Liver (tissue), 9 donors: ENCODE measurements around the gene CCR2. TPM values are rescaled to one million over a fixed set of nuclear protein-coding genes. Genes with fewer than 3 reads are reported as not detected.

Experiments
- DNase-seq: peaks from one replicate; pipeline ENCODE4 v3.0.0-alpha.2; 2017; ENCODE audit warnings: low spot score
- H3K27ac ChIP-seq, 2 donors: one replicate each; pipeline ENCODE4 v1.7.0; 2013; ENCODE audit warnings: inconsistent platforms in 2 of 2, low read length in 2 of 2, control low read depth in 1 of 2, low read depth in 1 of 2, mild to moderate bottlenecking in 1 of 2
- H3K27me3 ChIP-seq, 4 donors: one replicate each; pipeline versions ENCODE4 v1.6.1 to v1.7.0; 2013; ENCODE audit warnings: low read length in 3 of 4, inconsistent platforms in 1 of 4, mild to moderate bottlenecking in 1 of 4, moderate library complexity in 1 of 4; ENCODE audit not compliant: control insufficient read depth in 4 of 4, insufficient read depth in 4 of 4
- H3K36me3 ChIP-seq, 4 donors: one replicate each; pipeline versions ENCODE4 v1.6.1 to v1.7.0; 2013; ENCODE audit warnings: low read length in 3 of 4, mild to moderate bottlenecking in 3 of 4, low read depth in 1 of 4, moderate library complexity in 1 of 4; ENCODE audit not compliant: control insufficient read depth in 4 of 4, insufficient read depth in 3 of 4
- H3K4me1 ChIP-seq, 4 donors: one replicate each; pipeline versions ENCODE4 v1.6.1 to v1.7.0; 2013; ENCODE audit warnings: low read length in 3 of 4, mild to moderate bottlenecking in 3 of 4, moderate library complexity in 1 of 4; ENCODE audit not compliant: control insufficient read depth in 4 of 4, insufficient read depth in 4 of 4
- H3K4me3 ChIP-seq, 3 donors: one replicate each; pipeline versions ENCODE4 v1.6.1 to v1.7.0; 2013; ENCODE audit warnings: low read length in 3 of 3, control low read depth in 1 of 3, low read depth in 1 of 3, mild to moderate bottlenecking in 1 of 3
- H3K9ac ChIP-seq, 2 donors: one replicate each; pipeline ENCODE4 v1.7.0; 2013; ENCODE audit warnings: low read length in 2 of 2, mild to moderate bottlenecking in 2 of 2, moderate library complexity in 2 of 2, control low read depth in 1 of 2, low read depth in 1 of 2
- H3K9me3 ChIP-seq, 4 donors: one replicate each; pipeline versions ENCODE4 v1.6.1 to v1.7.0; 2013; ENCODE audit warnings: low read length in 3 of 4; ENCODE audit not compliant: control insufficient read depth in 4 of 4
- FOXA2 ChIP-seq: IDR thresholded peaks from 2 replicates; pipeline ENCODE4 v1.6.1; 2016; ENCODE audit warnings: antibody characterized with exemption
- GABPA ChIP-seq, 2 donors: IDR thresholded peaks in 1 of 2; conservative IDR thresholded peaks in 1 of 2; 2 replicates each; pipeline ENCODE4 v1.6.1; 2016; ENCODE audit warnings: antibody characterized with exemption in 2 of 2, mild to moderate bottlenecking in 1 of 2, moderate library complexity in 1 of 2
- HNF4G ChIP-seq: IDR thresholded peaks from 2 replicates; pipeline ENCODE4 v1.6.1; 2016; ENCODE audit warnings: antibody characterized with exemption
- RAD21 ChIP-seq, 2 donors: IDR thresholded peaks; 2 replicates each; pipeline ENCODE4 v1.6.1; 2016; ENCODE audit warnings: antibody characterized with exemption in 2 of 2, mild to moderate bottlenecking in 2 of 2
- RXRA ChIP-seq, 2 donors: IDR thresholded peaks; 2 replicates each; pipeline ENCODE4 v1.6.1; 2017 to 2018; ENCODE audit warnings: antibody characterized with exemption in 2 of 2, mild to moderate bottlenecking in 1 of 2
- TAF1 ChIP-seq: conservative IDR thresholded peaks from 2 replicates; pipeline ENCODE4 v1.6.1; 2016; ENCODE audit warnings: antibody characterized with exemption, mild to moderate bottlenecking
- YY1 ChIP-seq: IDR thresholded peaks from 2 replicates; pipeline ENCODE4 v1.6.1; 2016; ENCODE audit warnings: antibody characterized with exemption, mild to moderate bottlenecking
- WGBS: extraction: QIAGEN DNeasy Blood & Tissue Kit; methylation state at CpG from one replicate; pipeline ENCODE4 v1.1.7; 2013; 5-methylcytosine and 5-hydroxymethylcytosine counted together
- polyA plus RNA-seq, 2 donors: library from polyadenylated mRNA; stranded (reverse) in 1 of 2; unstranded in 1 of 2; fragments of 200-250 nt in 1 of 2; fragments of >200 nt in 1 of 2; fragmentation: Nextera tagmentation in 1 of 2; extraction: Ambion mirVana in 1 of 2; gene quantifications; one replicate each; pipeline versions ENCODE4 v1.2.1 to v1.2.3, GENCODE V29; 2013 to 2015
- total RNA-seq, 2 donors: library from RNA; depleted of rRNA; stranded (reverse); fragments of >200 nt; gene quantifications; one replicate each; pipeline ENCODE4 v1.2.3, GENCODE V29; 2014
- TF ChIP-seq, protein P1 (sequence below): fragments of 150-350 bp; IDR thresholded peaks from 2 replicates; pipeline ENCODE4 v1.5.1; 2017; ENCODE audit warnings: improper control_type of control experiment, low read depth, low read length; ENCODE audit not compliant: missing input control
- TF ChIP-seq, protein P2 (sequence below): IDR thresholded peaks from 2 replicates; pipeline ENCODE4 v1.6.1; 2016; ENCODE audit warnings: antibody characterized with exemption
- donor health status: healthy.
- donor health status: healthy.
- donor health status: healthy.
- donor health status: healthy.
- donor health status: healthy.

Gene CCR2
- total and polyA plus RNA-seq, 4 donors = 0.68 to 3.4 (median 2.4) TPM

DNA sequence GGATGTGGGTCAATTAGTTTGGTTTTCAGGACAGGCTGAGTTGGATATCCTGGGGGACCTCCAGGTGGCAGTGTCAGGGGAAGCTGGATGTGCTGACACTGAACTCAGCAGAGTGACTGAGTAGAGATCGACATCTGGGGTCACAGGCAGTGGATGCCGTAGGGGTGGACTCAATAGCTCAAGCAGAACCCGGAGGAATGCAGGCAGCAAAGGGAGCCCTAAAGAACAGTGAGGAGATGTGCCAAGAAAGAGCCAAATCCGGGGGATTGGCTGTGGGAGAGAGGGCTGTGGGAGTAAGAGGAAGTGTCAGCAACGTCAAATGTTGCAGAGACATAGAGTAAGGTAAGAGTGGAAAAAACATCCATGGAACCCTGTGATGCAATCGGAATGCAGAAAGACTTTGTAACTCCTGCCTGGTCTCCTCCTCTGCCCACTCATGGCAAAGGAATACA is 41.3 kb downstream of the CCR2 start:
- H3K9ac ChIP-seq = no peak overlapping the region
- DNase-seq = peak; percentile 42
- H3K27ac ChIP-seq = no peak overlapping the region
- no peaks in the 10 kb centered on the region for H3K36me3 ChIP-seq
- H3K9me3 ChIP-seq = no peaks in the 10 kb centered on the region
- no peaks in the 10 kb centered on the region for H3K4me1 ChIP-seq
- H3K4me3 ChIP-seq = no peak overlapping the region
- 78% methylated on average over 6 of the region's 6 CpGs for WGBS
- no peaks in the 10 kb centered on the region for H3K27me3 ChIP-seq
- TF ChIP-seq, protein P1, sequence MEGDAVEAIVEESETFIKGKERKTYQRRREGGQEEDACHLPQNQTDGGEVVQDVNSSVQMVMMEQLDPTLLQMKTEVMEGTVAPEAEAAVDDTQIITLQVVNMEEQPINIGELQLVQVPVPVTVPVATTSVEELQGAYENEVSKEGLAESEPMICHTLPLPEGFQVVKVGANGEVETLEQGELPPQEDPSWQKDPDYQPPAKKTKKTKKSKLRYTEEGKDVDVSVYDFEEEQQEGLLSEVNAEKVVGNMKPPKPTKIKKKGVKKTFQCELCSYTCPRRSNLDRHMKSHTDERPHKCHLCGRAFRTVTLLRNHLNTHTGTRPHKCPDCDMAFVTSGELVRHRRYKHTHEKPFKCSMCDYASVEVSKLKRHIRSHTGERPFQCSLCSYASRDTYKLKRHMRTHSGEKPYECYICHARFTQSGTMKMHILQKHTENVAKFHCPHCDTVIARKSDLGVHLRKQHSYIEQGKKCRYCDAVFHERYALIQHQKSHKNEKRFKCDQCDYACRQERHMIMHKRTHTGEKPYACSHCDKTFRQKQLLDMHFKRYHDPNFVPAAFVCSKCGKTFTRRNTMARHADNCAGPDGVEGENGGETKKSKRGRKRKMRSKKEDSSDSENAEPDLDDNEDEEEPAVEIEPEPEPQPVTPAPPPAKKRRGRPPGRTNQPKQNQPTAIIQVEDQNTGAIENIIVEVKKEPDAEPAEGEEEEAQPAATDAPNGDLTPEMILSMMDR = no peak
- TF ChIP-seq, protein P2, sequence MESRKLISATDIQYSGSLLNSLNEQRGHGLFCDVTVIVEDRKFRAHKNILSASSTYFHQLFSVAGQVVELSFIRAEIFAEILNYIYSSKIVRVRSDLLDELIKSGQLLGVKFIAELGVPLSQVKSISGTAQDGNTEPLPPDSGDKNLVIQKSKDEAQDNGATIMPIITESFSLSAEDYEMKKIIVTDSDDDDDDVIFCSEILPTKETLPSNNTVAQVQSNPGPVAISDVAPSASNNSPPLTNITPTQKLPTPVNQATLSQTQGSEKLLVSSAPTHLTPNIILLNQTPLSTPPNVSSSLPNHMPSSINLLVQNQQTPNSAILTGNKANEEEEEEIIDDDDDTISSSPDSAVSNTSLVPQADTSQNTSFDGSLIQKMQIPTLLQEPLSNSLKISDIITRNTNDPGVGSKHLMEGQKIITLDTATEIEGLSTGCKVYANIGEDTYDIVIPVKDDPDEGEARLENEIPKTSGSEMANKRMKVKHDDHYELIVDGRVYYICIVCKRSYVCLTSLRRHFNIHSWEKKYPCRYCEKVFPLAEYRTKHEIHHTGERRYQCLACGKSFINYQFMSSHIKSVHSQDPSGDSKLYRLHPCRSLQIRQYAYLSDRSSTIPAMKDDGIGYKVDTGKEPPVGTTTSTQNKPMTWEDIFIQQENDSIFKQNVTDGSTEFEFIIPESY = no peak
- TF ChIP-seq TAF1 = no peak
- TF ChIP-seq FOXA2 = no peak
- no peak for TF ChIP-seq RXRA (IDR thresholded peaks at IDR 0.05)
- no peak for TF ChIP-seq YY1
- no peak for TF ChIP-seq RAD21 (IDR thresholded peaks at IDR 0.05)

DNA sequence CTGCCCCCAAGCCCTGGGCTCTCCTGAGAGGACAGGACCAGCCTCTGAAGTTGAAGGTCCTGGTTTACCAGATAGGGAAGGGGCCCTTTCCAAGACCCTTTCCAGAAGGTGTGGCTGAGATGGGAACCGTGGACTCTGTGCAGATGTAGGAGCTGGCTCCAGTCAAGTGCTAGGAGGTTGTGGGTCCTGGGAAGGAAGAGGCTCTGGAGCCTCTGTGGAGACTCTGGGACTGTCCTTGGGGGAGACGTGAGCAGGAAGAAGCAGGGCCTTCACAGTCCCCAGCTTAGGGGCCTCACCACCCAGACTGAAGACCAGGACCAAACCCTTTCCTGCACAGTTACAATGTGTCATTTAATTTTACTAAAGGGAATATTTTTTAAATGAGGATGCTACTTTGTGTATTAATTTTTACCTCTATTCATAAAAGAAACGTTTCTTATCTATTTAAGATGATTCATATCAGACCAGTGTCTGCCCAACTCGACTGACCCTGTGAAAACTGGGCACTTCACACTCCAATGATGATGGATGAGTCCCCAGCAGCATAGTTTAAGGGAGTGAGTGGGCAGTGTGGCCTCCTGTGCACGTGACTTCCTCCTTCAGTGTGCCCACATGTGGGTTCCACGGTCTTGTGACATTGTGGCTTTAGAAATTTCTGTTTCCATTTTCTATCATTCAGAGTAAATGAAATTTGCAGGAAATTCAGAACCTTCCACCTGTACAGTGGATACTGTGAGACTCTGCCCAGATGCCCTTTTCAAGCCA is 42.0 kb downstream of the CCR2 start:
- Histone ChIP-seq H3K9ac (no peak overlapping the region), H3K27me3 (no peaks in the 10 kb centered on the region), H3K9me3 (no peaks in the 10 kb centered on the region), H3K27ac (no peak overlapping the region), H3K4me1 (no peaks in the 10 kb centered on the region), H3K36me3 (no peaks in the 10 kb centered on the region), H3K4me3 (no peak overlapping the region)
- TF ChIP-seq GABPA (IDR thresholded peaks at IDR 0.05 in 1 of 2, conservative IDR thresholded peaks at IDR 0.05 in 1 of 2) (no peak), HNF4G (no peak), FOXA2 (no peak)
- TF ChIP-seq, protein P2 = no peak
- TF ChIP-seq, protein P1 = no peak
- no peak for DNase-seq
- WGBS = 70% methylated on average over 6 of the region's 6 CpGs
